GM12874 (cell line): ENCODE results near the gene HAO2.

Experiments used
- TF ChIP-seq, protein P1 (sequence below): IDR thresholded peaks from 2 replicates; pipeline ENCODE4 v1.5.1; 2011; ENCODE audit warnings: low read depth, mild to moderate bottlenecking, control low read depth, low read length, moderate library complexity; ENCODE audit not compliant: insufficient read depth

HAO2 gene

DNA sequence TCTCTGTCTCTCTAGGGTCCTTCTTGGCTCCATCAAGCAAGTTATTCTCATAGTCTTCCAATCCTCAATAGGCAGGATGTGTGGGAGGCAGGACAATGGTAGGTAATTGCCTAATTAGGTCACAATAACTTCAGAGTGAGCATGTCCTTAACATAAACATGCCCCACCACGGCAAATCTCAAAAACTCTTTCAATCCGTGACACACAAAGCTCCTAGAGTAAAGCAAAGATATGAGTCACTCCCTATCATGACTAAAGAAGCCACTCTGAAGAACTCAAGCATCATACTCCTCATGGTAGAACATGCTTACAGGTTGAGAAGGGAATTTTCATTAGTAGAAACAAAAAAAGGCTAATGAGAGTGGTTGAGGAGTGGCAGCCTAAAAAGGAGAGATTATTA, 4.9 kb downstream of the HAO2 start:
- TF ChIP-seq, protein P1, sequence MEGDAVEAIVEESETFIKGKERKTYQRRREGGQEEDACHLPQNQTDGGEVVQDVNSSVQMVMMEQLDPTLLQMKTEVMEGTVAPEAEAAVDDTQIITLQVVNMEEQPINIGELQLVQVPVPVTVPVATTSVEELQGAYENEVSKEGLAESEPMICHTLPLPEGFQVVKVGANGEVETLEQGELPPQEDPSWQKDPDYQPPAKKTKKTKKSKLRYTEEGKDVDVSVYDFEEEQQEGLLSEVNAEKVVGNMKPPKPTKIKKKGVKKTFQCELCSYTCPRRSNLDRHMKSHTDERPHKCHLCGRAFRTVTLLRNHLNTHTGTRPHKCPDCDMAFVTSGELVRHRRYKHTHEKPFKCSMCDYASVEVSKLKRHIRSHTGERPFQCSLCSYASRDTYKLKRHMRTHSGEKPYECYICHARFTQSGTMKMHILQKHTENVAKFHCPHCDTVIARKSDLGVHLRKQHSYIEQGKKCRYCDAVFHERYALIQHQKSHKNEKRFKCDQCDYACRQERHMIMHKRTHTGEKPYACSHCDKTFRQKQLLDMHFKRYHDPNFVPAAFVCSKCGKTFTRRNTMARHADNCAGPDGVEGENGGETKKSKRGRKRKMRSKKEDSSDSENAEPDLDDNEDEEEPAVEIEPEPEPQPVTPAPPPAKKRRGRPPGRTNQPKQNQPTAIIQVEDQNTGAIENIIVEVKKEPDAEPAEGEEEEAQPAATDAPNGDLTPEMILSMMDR: no peak

DNA sequence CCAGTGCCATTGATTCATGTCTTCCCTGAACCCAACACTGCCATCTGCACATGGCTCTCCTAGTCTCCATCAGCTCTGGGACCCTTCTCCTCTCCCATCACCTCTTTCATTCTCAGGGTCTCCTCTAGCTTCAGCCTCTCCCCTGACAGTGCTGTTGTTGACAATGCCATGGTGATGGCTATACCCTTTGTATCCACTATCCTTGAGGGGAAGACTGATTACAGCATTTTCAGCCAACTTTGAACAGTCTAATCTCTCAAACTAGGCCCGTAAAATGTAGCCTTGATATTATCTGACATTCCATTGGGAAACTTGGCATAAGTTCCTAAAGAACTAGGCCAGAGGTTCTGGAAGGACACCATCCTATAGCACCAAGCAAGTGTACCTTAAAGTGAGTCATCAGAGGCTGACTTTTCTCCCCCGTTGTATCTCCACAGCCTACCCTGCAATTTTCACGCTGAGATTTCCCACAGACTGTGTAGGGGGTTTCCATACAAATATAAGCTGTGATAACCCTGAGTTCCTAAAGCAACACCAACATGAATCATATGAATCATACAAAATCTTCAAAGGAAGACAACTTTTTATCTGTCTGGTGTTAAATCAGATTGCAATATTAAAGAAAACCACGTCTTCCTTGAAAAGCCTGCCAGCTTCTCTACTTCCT, 5.8 kb downstream of the HAO2 start:
- TF ChIP-seq, protein P1: no peak

DNA sequence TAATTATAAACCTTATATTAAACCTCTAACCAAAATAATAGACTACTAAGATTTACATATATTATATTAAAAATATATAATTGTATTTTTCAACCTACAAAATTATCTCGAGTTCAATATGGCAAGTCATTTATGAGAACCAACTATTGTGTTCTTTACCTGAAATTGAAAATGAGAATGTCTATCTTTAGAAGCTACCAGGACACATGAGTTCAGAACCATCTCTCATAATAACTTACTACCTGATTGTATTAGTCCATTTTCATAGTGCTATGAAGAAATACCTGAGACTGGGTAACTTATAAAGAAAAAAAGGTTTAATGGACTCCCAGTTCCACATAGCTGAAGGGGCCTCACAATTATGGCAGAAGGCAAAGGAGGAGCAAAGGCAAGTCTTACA, 6.8 kb downstream of the HAO2 start:
- TF ChIP-seq, protein P1: no peak

DNA sequence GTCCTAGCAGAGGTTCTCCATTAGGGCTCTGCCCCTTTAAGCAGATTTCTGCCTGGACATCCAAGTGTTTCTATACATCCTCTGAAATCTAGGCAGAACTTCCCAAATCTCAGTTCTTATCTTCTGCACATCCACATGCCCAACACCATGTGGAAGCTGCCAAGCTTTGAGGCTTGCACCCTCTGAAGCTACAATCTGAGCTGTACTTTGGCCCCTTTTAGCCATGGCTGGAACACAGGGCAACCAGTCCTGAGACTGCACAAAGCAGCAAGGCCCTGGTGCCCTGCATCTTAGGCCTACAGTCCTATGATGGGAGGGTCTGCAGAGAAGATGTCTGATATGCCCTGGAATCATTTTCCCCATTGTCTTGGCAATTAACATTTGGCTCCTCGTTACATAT, 8.0 kb downstream of the HAO2 start:
- TF ChIP-seq, protein P1: no peak

DNA sequence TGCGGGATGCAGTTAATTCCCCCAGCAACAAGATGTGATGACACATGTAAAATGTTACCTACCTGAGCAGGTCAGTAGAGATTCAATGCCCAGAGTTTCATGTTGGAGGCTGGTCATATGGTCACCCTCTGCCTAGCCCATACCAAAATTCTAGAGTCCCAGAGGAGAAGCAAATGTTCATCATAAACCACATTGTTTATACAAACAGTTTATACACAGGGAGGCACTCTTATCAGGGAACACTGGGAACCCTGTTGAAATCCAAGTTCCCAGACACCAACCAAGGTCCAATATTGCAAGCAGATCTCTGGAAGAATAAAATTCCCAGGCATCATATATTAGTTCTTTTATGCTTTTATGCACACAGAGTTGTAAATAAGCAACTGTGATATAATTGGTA, 10.5 kb downstream of the HAO2 start:
- TF ChIP-seq, protein P1: no peak

DNA sequence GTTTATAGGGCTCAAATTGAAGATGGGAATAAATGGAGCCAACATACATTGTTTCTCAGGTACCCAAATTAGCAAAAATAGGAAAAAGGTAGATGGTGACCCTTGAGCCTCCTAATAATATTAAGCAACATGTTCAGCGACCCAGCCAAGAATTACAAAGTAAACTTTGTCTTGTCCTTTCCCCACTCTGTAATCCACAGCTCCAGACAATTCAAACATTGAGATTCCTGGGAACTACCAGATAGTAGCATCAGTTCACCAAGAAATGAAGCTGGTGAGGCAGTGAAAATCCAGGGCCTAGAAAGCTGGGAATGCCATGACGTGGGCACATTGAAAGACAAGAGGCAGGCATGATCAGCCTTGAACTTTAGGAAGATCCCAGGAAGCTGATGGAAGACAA, 11.7 kb downstream of the HAO2 start:
- TF ChIP-seq, protein P1: no peak

DNA sequence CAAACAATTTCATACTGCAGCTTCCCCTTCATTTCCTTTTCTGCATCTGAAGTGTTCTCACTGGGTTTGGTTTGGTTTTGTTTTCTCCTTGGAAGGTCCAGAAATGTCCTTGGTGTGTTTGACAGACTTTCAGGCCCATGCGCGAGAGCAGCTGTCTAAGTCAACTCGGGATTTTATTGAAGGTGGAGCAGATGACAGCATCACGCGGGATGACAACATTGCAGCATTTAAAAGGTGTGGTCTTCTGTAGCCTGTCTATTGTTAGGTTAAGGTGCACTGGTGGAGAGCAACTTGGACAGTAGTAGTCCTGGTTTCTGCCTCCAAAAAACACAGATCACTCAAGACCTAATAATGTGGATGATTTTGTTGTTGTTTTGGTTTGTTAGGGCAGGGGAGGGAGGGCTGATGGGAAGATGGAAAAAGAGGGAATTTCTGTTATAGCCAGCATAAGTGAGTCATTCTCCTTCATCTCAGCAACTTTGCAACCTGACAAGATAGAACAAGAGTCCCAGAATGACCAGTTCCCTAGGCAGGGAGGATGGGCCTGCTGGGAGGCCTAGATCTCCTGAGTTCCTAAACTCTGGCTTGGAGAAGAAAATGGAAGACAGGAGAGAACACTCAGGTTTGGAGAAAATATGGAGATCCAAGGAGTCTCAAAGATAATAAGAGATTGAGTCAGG, 12.5 kb downstream of the HAO2 start:
- TF ChIP-seq, protein P1: no peak
